LNCaP clone FGC (cell line): Measurements from ENCODE around the gene SMKR1.

ENCODE experiments used
- DNase-seq: peaks from one replicate; pipeline ENCODE4 v3.0.0-alpha.2; 2011; ENCODE audit warnings: low read depth
- H3K4me3 ChIP-seq: 2 replicates; pipeline ENCODE4 v1.5.1; 2011; ENCODE audit warnings: mild to moderate bottlenecking, low read depth, low read length, control low read depth
- TF ChIP-seq, protein P1 (sequence below): IDR thresholded peaks from 2 replicates; pipeline ENCODE4 v1.5.1; 2012; ENCODE audit warnings: mild to moderate bottlenecking; ENCODE audit not compliant: control insufficient read depth, insufficient read depth; ENCODE audit errors: extremely low read depth

Gene SMKR1

DNA sequence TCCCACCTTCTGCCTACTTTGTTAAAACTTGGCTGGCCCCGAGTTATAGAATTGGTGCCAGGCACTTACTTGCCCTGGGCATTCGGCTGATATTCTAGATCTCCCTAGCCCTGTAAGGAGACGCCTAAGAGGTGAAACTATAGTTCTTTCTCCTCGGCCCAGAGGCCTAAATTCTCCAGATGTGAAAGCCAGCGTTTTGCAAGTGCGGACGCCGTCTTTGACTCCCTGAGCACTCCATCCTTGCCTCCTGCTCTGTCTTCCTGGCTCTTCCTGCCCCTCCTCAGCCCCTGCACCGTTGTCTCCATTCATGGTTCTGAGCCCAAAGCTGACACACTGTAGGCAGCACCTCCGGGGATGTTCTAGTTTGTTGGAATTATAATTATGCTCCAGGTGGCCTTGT is 11.2 kb downstream of the SMKR1 start:
- DNase-seq: no peak
- TF ChIP-seq, protein P1, sequence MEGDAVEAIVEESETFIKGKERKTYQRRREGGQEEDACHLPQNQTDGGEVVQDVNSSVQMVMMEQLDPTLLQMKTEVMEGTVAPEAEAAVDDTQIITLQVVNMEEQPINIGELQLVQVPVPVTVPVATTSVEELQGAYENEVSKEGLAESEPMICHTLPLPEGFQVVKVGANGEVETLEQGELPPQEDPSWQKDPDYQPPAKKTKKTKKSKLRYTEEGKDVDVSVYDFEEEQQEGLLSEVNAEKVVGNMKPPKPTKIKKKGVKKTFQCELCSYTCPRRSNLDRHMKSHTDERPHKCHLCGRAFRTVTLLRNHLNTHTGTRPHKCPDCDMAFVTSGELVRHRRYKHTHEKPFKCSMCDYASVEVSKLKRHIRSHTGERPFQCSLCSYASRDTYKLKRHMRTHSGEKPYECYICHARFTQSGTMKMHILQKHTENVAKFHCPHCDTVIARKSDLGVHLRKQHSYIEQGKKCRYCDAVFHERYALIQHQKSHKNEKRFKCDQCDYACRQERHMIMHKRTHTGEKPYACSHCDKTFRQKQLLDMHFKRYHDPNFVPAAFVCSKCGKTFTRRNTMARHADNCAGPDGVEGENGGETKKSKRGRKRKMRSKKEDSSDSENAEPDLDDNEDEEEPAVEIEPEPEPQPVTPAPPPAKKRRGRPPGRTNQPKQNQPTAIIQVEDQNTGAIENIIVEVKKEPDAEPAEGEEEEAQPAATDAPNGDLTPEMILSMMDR: no peak
- no peak overlapping the region for H3K4me3 ChIP-seq

DNA sequence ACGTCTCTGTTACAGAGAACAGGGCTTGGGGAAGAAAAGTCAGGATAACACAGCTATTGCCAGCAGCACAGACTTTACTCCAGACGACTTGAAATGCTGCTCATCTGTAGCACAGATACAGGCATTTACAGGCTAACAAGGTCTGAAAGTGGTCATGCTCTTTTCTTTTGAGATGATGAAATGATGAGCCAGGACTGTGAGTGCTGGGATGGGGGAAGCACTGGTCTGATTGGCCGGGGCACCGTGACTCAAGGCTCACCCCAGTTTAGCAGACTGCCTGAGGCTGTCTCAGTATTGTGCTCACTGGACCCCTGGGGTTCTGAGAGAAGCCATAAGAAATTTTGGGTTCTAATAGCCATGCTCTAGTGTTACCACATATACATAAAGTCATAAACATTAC is 12.4 kb downstream of the SMKR1 start:
- H3K4me3 ChIP-seq: no peak overlapping the region
- DNase-seq: no peak
- TF ChIP-seq, protein P1: no peak

DNA sequence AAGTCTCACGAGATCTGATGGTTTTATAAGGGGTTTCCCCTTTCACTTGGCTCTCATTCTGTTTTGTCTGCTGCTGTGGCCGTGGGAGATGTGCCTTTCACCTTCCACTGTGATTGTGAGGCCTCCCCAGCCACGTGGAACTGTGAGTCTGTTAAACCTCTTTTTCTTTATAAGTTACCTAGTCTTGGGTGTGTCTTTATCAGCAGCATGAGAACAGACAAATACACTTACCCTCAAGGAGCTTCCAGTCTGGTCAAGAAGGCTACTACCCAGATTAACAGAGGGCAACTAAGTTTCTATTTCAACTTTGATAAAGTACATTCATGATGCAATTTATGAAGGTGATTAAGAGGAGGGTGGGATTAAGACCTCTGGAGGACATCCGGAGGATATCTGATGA is 13.1 kb downstream of the SMKR1 start:
- no peak overlapping the region for H3K4me3 ChIP-seq
- TF ChIP-seq, protein P1: no peak
- no peak for DNase-seq

DNA sequence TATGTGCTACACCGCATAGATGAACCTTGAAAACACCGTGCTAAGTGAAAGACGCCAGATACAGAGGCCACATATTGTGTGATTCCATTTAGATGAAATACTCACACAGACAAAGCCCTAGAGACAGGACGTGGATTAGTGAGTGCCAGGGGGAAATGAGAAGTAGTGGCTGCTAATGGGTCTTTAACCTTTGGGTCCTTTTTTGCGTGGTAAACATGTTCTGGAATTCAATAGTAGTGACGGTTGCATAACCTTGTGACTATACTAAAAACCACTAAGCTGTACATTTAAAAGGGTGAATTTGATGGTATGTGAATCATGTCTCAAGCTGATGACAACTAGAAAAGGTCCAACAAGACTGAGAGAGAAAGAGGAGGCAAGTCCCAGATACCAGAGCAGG is 15.6 kb downstream of the SMKR1 start:
- H3K4me3 ChIP-seq: no peak overlapping the region
- DNase-seq: no peak
- TF ChIP-seq, protein P1: no peak

DNA sequence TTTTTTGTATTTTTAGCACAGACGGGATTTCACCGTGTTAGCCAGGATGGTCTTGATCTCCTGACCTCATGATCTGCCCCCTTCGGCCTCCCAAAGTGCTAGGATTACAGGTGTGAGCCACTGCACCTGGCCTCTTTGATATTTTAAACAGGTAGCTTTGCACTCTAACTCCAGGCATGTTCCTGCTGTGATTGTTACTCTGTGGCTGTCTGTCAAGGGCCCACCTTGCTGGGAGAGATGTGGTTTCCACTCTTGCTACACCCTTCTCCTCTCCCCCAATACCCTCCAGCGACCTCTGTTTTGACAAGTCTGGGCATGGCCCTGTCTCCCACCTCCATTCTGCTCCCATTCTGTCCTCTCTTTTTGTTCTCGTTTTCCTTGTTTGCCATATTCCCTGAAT is 17.1 kb downstream of the SMKR1 start:
- TF ChIP-seq, protein P1: no peak
- DNase-seq: no peak

DNA sequence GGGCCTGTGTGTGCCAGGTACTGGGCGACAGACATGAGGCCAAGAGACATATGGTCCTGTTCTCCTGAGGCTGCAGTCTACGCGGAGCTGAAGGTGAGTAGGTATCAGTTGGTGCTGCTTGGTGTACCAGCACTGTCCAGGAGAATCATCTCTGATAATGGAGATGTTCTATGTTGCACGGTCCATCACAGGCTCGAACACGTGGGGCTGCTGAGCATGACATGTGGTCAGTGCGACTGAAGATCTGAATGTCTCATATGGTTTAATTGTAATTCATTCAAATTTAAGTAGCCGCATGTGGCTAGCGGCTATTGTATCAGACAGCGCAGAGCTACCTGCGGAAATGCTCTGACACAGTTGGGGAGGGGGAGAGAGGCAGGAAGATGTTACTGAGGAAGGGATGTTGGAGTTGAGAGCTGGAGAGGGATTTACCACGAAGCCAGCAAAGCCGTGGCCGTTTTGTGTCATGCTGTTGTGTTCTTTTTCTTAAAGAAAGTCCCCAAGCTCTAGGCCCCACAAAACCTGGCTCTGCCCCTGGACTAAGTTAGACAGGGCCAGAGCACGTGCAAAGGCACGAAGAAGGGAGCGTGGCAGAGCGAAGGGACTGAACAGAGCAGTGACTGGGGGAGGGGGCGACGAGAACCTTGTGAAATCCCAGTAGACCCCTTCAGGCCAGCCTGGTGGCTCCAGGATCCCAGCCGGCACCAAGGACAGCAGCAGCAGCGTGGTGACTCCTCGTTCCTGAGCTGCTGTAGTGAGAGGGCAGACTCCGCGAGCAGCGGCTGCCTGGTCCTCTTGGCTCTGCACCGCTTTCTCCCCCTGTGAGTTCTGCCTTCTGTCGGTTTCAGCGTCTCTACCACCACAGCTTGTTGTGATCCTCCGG is 20.0 kb downstream of the SMKR1 start:
- TF ChIP-seq, protein P1: no peak
- no peak overlapping the region for H3K4me3 ChIP-seq
- no peak for DNase-seq

More for the DNA sequence above, 17.1 kb downstream of the SMKR1 start:
- H3K4me3 ChIP-seq: no peak overlapping the region

DNA sequence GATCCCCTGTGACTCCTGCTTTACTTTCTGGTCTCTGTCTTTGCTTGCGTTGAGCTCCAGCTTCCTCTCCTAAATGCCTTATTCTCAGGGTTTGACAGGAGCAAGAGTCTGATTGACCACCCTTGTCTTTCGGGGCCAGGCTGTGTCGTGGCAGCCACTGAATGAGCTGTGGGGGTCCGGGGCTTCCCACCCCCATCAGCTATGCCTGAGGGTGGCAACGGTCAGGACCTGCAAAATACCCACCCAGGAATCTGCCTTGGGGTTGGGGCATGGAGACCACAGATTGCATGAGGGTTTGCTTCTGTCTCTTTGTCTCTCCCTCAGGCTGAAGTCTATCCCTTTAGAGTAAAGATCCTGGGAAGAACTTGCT is 20.6 kb downstream of the SMKR1 start:
- TF ChIP-seq, protein P1: no peak
- DNase-seq: no peak
- H3K4me3 ChIP-seq: no peak overlapping the region
